ENCODE measurements around the gene PHACTR4.

GRCh38 chr1:28437924-28438699, 68.6 kb downstream of the PHACTR4 start:
- no peak for TF ChIP-seq CTCF (IDR thresholded peaks at IDR 0.05; ENCODE audit: low read depth, low read length)
- TF ChIP-seq EZH2phosphoT487 (IDR thresholded peaks at IDR 0.05; ENCODE audit: low read depth) = no peak

Measured in OCI-LY3 (cell line).